Daoy (cell line): Measurements from ENCODE around the gene C3orf18. TPM values are rescaled to one million over a fixed set of nuclear protein-coding genes. Genes with fewer than 3 reads are reported as not detected.
A peak's percentile ranks its signal among the peaks of the same experiment; 100 is the strongest.

Experiments used
- DNase-seq: peaks from one replicate; pipeline ENCODE4 v3.0.0-alpha.2; 2015; ENCODE audit warnings: low read depth
- total RNA-seq: library from RNA; depleted of rRNA; stranded (reverse); fragments of >200 nt; shearing (Covaris generic); gene quantifications from 2 replicates; pipeline ENCODE4 v1.2.3, GENCODE V29; 2014

C3orf18 gene
- total RNA-seq, 1 experiment from 2014 or later: 2.6 TPM

DNA sequence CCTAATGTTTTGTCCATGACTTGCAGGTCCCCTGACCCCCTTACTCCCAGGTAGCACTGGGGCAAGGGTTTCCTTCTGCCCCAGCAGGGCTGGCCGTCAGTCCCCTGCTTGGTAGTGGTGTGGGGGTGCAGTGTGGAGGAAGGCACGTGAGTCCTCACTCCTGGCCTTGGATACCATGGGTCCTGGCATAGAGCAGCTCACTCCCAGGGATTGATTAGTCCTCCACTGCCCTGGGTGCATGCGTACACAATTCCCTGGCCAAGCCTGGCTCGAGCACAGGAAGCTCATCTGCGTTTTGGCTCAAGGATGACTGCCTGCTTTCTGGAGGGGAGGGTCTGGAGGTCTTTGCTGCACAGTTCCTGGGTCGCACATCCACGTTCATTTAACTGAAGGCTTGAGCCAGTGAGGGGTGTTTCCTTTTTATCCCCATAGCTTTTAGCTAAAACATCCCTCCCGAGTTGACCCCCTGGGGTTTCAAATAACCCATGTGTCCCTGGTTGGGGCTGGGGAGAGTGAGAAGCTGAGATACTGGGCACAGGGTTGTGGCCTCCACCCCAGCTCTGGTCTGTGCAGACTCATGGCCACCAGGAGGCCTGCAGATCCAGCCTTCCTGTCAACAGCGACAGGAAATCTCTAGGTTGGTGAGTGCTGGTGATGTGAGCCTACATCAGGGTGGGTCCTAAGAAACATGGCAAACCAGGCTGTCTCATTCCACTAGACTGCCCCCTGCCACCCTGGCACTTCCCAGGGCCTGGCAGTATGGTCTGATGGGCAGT, 13.3 kb upstream of the C3orf18 start:
- no peak for DNase-seq

DNA sequence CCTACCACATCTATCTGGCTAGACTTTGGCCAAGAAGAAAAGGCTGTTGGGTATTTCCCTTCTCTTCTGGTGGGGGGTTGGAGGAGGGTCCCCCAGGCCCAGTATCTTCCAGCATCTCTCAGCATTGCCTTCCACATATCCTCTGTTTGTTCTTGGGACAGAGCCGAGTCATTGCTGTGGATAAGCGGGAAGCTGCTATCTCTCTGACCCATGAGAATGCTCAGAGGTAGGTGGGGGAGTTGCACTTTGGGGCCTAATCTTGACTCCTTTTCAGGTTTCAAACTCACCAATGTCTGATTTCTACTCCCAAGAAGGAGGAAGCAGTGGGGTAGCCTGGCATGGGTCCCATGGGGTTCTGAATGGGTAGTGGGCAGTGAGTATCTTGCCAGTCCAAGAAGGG, 9.8 kb upstream of the C3orf18 start:
- DNase-seq: no peak

DNA sequence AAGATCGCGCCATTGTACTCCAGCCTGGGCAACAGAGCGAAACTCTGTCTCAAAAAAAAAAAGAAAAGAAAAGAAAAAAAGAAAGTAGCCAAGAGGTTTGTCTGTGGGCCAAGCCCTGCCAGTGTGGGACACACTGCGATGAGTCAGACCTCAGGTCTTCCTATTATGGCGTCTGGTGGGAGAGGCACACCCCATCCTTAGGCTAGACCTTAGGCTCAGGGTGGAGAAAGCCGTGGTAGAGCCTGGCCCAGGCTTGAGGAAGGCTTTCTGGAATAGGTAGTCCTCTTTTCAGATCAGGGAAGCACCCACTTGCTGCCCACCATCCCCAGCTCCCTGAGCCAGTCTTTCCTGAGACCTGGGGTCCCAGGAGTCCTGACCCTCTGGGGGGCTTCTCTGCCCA, 7.8 kb upstream of the C3orf18 start:
- peak; percentile 46 for DNase-seq

DNA sequence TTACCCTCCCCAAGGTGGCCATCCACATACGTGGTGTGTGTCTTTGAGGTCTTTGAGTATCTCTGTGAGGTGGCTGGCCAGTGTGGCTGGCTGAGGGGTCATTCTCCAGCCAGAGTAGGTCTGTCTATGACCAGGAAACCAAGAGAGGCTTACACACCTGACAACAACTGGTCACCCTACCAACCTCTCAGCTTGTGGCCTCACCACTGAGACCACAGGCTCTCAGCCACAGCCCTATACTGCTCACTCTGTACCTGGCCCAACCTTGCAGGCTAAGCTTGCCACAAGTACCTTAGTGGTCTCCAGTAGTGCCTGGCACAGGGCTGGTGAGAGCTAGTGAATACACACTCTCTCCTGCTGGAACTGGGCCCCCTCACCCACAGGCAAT, 6.9 kb upstream of the C3orf18 start:
- DNase-seq: no peak

DNA sequence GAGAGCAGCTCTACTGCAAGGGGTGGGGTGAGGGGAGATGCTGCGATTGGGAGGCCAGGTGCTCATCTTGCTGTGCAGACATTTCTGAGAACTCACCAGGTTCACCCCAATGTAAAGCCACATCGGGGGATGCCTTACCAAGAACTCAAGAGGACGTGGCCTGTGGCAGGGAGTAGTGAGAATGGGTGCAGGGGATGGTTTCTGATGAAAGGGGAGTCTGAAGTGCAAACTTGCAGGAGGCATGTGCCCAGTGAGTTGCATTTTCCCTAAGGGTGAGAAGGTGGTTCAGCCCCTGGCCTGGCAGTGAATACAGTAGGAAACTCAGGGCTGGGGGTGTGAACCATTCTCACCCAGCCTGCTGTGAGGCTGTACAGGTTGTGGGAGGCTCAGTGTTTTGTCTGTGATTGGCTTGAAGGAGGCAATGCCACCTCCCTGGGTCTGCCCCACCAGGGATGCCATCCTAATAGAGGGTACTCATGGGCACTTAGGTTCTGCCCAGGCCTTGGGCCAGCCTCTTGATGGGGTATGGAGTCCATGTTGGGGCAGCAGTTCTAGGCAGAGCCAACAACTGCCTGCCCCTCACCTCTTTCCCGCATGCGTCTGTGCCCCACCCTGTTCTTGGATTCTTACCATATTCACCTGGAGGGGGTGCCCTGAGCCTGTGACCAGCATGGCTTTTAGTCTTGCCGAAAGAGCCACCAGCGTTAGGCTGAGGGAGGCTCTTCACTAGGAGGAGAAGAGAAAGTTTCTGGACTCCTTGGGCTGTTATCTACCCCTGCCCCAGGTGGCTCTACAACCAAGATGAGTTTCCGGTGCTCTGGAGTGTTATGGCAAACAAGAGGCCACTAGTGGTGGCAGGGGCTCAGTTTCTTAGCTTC, 6.3 kb upstream of the C3orf18 start:
- no peak for DNase-seq

DNA sequence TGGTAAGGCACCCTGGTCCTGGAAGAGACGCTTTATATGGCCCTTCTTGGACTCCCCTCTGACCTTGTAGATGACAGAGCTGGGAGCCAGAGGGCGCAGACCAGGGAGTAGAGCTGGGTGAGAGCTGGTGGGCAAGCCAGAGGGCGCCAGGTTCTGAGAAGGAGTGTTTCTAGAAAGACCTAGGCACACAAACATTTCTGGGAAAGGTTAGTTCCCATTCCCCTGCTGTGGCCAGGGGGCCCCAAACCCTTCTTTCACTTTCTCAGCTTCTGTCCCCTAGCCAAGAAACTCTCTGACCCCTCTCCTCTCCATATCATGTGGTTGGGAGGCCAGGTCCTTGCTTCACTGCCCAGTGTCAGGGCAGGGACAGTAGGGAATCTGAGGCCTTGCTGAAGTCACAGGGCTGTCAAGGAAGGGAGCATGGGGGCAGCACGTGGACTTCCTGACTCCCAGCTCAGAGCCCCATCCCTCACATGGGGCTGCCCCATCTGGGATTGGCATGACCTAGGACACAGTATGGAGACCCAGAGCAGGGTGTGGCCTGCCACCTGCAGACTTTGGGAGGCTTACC, 5.3 kb upstream of the C3orf18 start:
- DNase-seq: no peak

DNA sequence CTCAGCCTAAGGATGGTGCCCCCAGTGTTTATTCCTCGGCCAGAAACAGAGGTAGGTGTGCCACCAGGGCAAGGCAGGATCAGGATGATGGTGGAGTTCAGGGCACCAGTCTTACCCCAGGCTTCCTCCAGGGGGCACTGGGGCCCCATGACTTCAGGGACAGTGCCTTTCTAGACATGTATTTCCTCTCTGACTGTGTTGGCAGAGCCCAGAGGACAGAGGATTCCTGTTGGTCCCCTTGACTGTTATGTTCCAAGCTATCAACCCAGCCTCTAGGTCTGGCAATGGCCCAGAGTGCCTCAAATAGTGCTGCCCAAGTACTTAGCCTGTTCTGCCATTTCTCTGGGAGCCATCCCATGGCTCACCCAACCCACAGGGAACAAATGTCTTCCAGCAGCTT, 4.6 kb upstream of the C3orf18 start:
- peak; percentile 49 for DNase-seq

DNA sequence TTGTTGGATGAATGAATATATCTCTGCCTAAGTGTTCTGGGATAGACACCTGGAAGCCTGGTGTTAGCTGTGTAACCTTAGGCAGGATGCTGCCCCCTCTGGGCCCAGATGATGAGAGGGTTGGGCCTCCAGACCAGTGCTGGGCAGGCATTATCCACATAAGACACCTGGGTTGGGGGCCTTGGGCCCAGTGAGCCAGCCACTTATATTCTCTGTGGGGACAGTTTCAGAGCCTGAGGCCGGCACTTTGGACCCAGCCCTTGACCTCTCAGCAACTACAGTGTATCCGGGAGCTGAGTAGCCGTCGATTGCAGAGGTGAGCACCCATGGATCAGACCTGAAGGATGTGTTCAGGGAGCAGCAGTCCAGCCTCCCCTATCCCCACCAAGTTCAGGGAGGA, 3.9 kb upstream of the C3orf18 start:
- no peak for DNase-seq

DNA sequence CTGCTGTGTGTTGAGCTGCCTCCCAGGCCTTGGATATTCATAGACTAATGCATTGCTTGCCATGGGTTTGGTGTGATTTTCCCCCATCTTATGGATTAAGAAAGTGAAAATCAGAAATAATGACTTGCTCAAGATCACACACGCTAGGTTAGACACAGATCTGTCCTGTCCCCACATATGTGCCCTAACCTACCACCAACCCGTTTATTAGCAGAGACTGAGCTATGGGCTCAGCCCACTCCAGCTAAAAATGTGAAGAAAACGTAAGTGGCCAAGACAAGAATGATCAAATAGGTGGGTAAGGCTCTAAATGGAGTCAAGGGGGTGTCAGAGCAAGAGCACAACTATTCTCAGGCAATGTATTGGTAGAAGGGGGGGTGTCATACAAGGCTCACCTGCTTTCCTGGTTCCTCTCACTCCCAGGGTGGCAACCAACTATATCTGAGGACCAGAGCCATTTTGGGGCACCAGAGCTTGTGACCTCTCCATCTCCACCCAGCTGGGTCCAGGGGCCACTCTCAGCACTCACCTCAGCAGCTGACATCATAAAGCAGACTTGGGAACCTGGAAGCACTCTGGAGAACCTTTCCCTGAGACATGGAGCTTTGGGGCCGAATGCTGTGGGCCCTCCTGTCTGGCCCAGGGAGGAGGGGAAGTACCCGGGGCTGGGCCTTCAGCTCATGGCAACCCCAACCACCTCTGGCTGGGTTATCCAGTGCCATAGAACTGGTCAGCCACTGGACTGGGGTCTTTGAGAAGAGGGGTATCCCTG, 3.1 kb upstream of the C3orf18 start:
- no peak for DNase-seq

DNA sequence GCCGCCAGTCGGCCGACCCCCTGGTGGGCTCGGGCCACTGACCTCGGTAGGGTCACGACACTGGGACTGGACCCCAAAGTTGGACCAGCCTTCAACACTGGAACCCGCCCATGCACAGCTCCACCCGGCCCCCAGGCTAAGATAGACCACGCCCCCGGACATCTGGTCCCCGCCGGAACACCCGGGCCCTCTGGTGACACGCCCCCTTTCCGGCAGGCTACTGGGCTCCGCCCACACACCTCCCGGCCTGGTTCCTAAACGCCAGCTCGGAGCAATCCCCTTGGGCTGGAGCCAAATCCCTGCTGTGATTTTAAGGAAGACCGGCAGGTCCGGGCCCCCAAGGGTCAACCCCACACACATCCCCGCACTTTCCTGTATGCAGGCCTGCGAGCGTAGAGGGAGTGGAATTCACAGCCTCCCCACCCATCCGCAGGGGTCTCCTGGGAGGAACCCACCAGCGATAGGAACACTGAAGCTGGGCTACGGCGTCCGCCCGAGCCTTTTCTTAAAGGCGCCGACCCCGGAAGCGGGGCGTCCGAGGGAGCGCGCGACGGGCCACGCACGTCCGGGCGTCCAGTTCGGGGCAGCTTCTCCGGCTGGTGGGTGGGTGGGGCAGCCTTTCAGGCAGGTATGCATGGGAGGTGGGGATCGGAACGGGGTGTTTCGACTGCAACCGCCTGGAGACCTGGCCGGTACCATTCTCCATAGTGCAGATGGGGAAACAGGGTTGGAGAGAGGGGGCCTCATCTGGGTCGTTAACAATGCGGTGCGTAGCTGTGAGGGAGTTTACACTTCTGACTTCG, 1.6 kb upstream of the C3orf18 start, which contains the start of gene HEMK1:
HEMK1 (plus strand) TSS at position 576 of the 803 bp plus-strand sequence. CDS start 1,583 bp downstream, outside the sequence.
- DNase-seq: peak; percentile 92

DNA sequence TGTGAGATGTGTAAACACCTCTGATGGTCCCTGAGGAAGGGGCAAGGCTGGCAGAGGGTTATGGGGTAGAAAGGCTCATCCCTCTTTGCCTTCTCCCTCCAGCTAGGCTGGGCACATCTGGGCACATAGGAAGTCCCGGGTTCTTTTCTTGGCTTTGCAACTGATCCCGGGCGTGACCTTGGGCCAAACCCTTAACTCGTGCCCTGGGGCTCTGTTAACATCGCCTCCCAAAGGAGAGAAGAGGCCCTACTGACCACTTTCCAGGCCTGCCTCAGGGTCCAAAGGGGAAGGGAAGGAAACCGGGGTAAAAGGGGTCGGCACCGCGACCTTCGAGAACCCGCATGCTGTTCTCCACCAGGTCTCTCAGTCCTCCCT, 549 bp downstream of the C3orf18 start:
- no peak for DNase-seq

DNA sequence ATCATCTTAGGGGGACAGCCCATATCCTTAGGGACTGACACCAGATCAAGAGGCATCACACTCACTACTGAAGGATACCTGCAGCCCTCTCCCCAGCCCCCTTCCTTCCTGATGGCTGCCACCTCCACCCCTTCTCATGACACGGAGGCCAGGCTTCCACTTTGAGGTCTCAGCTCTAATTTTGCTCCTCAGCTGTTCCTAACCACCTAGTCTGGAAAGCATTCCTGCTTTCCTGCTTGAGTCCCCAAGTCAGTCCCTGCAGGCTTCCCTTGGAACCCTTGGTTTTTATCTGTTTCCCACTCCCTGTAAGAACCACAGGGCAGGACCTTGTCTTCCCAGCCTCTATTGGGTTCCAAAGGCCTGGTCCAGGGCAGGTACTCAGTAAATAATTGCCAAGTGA, 3.2 kb downstream of the C3orf18 start:
- DNase-seq: no peak

DNA sequence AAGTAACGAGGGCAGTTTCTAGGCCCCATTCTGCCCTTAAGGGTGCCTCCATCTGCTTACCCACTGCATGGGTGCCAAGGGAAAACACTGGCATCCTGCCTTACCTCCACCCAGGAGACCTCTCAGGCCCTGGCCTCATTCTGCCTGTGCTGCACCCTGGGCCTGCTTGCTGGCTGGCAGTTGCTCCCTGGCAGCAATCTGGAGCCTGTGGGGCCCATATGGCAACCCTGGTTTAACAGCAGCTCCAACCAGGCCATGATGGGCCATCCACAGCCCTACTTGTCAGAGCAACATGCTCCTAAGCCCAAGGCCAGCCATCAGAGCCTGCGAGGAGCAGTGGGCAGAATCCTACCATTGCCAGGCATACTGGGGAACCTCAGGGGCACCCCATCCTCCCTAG, 3.7 kb downstream of the C3orf18 start:
- DNase-seq: no peak

DNA sequence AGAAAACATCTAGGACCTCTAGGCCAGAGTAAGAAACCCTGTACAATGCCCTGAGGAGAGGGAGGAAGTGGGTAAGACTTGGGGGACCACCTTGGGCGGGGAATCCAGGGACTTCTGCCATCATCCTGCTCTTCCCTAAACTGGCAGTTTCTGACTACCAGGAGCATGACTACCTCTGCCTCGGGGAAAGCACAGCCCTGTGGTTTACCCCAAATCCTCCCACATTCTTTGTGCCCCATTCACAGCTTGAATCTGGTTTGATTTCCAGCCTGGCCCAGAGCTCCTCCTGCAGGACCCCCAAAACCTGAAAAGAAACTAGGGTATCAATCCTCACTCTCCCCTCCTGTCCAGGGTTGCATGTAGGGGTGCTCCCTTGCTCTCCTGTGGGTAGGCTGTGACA, 4.7 kb downstream of the C3orf18 start:
- peak; percentile 78 for DNase-seq

DNA sequence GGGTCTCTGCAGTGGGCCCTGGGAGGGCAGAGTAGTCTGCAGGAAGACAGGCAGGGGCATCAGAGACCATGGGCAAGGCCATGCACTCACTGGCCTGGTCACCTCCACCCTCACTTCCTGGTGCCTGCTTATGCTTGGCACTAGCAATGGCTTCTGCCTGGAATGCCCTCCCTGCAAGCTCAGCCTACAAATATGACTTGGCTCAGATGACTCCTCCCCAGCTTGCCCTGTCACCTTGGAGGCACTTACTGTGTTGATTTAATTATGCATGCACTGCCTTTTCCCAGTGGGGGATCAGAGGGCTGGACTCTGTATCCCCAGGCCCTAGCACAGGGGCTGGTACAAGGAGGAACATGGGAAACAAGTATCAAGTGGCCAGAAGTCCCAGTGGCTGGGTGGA, 7.8 kb downstream of the C3orf18 start:
- DNase-seq: peak; percentile 33

DNA sequence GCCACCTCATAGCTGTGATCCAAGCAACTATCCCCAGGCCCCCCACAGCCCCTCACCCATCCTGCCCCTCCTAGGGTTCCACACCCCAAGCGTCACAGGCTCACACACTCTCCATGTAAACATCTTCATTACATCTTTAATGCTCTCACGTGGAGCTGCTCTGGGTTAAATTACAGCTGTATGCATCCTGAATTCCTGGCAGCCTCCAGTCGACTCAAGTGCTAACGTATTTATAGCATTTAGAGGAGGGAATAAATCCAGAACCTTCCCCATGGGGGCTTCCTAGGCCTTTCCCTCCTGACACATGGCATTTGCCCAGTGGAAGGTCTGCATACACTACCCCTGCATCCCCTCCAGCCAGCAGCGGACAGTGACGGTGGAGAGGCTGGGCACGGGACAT, 9.6 kb downstream of the C3orf18 start:
- no peak for DNase-seq

DNA sequence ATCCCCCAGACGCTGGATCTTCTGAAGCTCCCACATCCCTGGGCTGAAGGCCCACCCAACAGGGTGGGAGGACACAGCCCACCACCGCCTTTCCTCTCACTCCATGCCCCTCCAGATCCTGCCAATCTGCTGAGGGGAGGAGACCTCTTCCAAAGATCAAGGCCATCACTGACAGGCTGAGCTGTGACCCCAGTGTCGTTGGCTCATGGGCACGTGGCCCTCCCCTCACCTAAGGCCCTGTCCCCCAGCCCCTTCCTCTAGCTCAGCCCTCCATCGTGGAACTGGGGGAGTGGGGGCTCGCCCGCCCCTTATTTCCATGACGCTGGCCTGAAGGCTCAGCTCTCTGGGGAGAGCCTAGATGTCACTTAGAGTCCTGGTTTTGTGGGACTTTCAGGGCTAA, 10.4 kb downstream of the C3orf18 start:
- DNase-seq: no peak

DNA sequence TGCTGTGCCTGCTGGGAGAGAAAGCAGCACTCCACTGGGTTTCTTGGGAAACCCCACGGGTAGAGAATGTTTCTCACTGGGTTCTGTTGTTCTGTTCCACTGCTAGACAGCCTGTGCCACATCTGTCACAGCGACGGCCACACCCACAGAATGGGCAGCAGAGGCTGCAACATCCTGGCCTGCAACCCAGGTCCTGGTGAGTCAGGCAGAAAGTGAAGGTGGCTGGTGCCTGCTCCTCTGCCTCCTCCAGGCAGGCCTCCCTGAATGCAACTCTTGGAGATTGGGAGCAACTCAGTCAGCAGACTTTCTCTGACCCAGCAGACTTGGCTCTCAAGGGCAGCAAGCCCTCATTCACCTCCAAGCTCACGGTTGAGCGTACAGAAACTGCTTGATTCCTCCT, 13.0 kb downstream of the C3orf18 start:
- DNase-seq: no peak

DNA sequence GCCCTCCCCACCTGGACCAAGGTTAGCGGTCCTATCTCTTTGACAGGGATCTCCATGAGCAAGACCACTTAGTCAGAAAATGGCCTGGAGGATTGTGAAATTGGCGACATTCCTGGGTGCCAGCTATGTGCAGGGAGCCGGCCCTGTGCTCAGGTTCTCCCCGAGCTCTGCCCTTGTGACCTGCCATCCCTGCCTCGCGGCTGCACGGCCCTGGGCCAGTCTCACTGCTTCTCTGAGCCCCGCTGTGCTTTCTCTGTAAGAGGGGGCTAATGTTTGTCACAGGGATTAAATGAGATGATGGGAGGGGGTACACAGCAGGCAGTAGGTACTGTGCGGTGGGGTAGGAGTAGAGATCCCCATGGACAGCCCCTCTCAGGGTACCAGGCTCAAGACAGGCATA, 14.9 kb downstream of the C3orf18 start:
- DNase-seq: no peak

DNA sequence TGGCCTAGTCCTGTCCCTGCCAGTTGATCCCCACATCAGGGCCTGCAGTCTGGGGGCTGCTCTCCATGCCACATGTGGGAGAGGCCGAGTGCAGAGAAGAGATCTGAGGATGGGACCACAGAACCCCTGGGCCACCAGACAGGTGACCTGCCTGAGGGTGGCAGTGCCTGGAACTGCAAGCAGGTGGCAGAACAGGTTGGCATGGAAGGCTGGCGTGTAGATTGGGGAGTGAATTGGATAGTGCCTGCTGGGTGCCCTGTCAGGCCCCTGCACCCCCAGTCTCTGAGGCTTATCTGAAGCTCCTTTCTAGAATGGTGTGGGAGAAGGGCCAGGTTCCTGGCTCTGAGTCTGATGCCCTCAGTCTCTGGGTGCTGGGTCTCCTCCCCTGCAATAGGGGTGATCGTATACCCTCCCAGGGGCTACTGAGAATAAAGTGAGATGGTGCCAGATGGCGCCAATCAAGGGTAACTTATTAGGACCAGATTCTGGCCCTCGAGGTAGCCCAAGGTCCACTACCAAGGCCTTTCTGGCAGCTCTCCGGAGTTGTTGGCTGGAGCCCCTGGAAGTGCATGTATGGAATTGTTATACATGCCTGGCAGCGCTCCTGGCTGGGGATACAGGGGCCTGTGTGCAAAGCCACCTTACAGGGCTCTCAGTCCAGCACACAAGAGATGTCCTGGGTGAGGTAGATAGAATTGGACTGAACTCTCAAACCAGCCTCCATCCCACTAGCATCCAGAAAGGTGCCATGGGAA, 15.7 kb downstream of the C3orf18 start:
- DNase-seq: no peak
